Stimulated activated CD8-positive, alpha-beta memory T cell treated with anti-CD3 and anti-CD28 coated beads, Interleukin-4, amount 100 ng/mL, for 48 hours (primary cell): ENCODE data around the gene NEURL3.
"Not testable (repeated sequence)": the region's sequence is repeated elsewhere in the genome, so short reads cannot be mapped to it uniquely, and the experiment has no call there.

Source experiments
- DNase-seq: peaks from one replicate; pipeline ENCODE4 v3.0.0-alpha.2; 2020

The NEURL3 gene

GRCh38 chr2:96506016-96506906 is 1.1 kb upstream of the NEURL3 start:
- DNase-seq: peak; percentile 21

- DNase-seq: no peak
Observed at GRCh38 chr2:96503637-96504243, 1.4 kb downstream of the NEURL3 start.

- no peak for DNase-seq
Observed at GRCh38 chr2:96502891-96503636, 2.1 kb downstream of the NEURL3 start.

GRCh38 chr2:96501886-96502810 is 3.0 kb downstream of the NEURL3 start:
- no peak for DNase-seq

- DNase-seq: no peak
Observed at GRCh38 chr2:96501471-96501874, 3.7 kb downstream of the NEURL3 start.

GRCh38 chr2:96500385-96501066 is 4.6 kb downstream of the NEURL3 start:
- no peak for DNase-seq

GRCh38 chr2:96499061-96499960 is 5.8 kb downstream of the NEURL3 start:
- no peak for DNase-seq

- DNase-seq: not testable (repeated sequence)
Observed at GRCh38 chr2:96498611-96499010, 6.5 kb downstream of the NEURL3 start.

- no peak for DNase-seq
Observed at GRCh38 chr2:96498021-96498431, 7.1 kb downstream of the NEURL3 start.

- no peak for DNase-seq
Observed at GRCh38 chr2:96495982-96496629, 9.1 kb downstream of the NEURL3 start.

GRCh38 chr2:96494188-96494587 is 11.0 kb downstream of the NEURL3 start:
- DNase-seq: no peak

GRCh38 chr2:96493072-96493471 is 12.1 kb downstream of the NEURL3 start:
- DNase-seq: no peak

GRCh38 chr2:96491860-96492497 is 13.2 kb downstream of the NEURL3 start:
- no peak for DNase-seq

GRCh38 chr2:96489663-96490062 is 15.5 kb downstream of the NEURL3 start:
- DNase-seq: no peak

- no peak for DNase-seq
Observed at GRCh38 chr2:96489261-96489660, 15.9 kb downstream of the NEURL3 start.

- DNase-seq: no peak
Observed at GRCh38 chr2:96486696-96487095, 18.5 kb downstream of the NEURL3 start.

GRCh38 chr2:96485751-96486651 is 19.2 kb downstream of the NEURL3 start:
- DNase-seq: peak; percentile 86

- DNase-seq: no peak
Observed at GRCh38 chr2:96485350-96485749, 19.8 kb downstream of the NEURL3 start.

- no peak for DNase-seq
Observed at GRCh38 chr2:96484091-96484490, 21.1 kb downstream of the NEURL3 start.
